ENCODE results near the gene SLC19A2.
"Not testable (repeated sequence)": the region's sequence is repeated elsewhere in the genome, so short reads cannot be mapped to it uniquely, and the experiment has no call there.

Gene SLC19A2

DNA sequence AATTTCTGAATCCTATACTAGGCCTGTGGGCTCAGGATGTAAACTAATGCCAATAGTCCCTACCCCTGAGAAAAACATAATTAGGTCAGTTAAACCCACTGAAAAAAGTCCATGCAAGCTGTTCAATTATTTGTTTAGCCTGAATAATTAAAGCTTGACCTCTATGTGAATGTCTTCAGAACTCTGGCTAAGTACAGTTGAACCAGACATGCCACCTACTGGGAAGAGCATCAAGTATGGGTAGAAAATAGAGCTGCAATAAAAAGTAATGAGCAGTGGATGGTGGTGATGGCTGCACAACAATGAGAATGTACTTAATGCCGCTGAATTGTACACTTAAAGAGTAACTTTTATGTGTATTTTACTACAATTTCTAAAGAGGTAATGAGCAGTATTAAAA lies 23.6 kb upstream of the SLC19A2 start:
- DNase-seq (ENCODE audit: low read depth) = no peak

DNA sequence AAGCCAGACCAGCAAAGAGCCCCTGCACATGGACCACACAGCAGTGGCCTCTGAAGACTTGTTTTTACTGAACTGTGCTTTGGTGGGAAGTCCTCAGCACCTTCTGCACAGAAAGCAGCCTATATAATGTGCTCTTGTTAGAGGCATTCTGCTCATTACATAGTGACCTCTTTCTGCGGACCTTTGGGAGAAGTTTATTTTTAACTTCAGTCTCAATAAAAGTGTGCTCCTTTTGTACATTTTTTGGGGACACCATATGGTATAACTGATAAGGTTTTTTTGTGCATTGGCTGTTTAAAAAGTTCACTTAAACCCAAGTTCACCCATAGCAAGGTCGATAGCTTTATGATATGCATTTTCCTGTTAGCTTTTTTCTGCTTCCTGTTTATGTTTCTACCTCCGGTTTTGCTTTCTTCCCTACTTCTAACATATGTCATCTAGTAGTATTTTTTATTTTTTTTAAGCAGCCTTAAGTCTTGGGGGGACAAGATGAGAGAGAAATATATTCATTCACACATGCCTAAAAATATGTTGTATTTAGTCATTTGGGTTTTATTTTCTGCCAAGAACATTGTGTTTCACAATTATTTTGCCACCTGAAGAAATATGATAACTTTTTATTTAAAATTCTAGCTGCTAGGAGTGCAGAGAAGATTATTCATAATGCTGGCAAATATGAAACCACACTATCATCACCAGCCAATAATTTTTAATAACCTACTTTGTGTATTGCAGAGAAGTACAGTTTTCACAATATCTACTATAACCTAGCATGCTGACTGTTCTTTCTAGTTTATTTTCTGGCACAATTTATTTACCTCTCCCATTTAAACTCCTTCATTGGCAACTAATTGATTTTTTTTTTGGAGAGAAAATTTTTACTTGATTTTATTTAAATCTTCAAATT lies 22.9 kb upstream of the SLC19A2 start:
- no peak for DNase-seq (ENCODE audit: low read depth)

DNA sequence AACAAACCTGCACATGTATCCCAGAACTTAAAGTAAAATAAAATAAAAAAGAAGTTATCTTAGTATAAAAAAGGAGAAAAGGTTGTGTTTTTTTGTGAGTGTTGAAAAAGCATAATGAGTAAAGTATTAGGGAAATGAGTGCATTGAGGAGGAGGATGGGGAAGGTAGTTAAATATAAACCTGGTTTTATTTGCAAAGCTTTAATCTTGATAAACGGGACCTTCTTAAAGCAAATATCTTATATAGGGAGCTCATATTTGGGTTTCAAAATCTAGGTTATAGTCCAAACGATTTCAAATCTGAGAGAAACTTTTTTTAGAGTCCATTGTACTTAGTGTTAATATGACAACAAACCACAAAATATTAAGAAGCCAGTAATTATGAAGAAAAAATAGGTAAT lies 21.7 kb upstream of the SLC19A2 start:
- no peak for DNase-seq (ENCODE audit: low read depth)

DNA sequence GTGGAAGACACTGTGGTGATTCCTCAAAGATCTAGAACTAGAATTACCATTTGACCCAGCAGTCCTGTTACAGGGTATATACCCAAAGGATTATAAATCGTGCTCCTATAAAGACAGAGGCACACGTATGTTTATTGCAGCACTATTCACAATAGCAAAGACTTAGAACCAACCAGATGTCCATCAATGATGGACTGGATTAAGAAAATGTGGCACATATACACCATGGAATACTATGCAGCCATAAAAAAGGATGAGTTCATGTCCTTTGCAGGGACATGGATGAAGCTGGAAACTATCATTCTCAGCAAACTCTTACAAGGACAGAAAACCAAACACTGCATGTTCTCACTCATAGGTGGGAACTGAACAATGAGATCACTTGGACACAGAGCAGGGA lies 17.9 kb upstream of the SLC19A2 start:
- DNase-seq (ENCODE audit: low read depth) = not testable (repeated sequence)

DNA sequence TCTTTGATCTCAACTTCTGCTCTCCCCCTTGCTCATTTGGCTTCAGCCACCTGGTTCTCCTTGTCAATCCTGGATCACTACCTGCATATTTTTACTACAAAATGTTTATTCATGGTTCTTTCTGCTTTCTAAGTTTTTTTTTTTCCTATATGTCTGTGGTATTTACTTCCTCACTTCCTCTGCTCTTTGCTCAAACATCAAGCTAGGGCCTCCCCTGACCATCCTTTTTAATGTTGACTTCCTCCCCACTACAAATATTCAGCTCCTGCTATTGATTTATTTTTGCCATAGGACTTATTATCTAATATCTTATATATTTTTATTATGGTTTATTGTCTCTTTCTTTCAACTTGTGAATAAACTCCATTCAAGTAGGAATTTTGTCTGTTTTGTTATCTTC lies 14.1 kb upstream of the SLC19A2 start:
- no peak for DNase-seq (ENCODE audit: low read depth)

DNA sequence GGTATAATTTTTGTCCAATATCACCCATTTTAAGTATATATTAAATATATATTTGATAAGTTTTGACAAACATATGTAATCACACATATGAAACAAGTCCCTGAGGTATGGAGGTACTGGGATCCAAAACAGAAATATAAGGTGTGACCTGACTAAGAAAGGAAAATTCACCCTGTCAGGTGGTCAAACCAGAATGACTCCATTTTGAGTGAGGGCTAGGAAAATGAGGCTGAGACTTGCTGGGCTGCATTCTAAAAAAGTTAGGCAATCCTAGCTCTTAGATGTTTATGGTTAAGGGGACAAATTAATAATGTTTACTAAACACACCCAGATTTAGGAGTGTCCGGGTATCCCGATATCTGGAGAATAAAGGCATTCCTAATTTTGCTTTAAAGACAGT lies 11.6 kb upstream of the SLC19A2 start:
- DNase-seq (ENCODE audit: low read depth) = no peak

DNA sequence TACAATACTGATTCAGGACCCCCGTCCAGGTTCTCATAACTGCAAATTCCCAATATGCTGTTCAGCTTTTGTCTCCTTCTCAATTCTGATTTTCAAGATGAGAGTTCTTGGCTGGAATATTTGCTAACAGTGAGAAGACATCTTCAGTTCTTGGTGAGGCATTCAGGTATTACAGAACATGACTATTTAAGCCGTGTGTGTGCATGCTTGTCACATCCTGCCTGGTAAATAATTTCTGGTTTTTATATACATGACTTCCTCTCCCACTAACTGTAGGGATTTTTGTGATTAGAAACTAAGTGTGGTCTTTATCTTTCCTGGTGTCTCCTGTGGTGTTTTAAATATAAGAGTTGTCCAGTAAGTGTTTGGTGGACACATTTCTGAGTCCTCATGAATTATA lies 10.2 kb upstream of the SLC19A2 start:
- DNase-seq (ENCODE audit: low read depth) = no peak

DNA sequence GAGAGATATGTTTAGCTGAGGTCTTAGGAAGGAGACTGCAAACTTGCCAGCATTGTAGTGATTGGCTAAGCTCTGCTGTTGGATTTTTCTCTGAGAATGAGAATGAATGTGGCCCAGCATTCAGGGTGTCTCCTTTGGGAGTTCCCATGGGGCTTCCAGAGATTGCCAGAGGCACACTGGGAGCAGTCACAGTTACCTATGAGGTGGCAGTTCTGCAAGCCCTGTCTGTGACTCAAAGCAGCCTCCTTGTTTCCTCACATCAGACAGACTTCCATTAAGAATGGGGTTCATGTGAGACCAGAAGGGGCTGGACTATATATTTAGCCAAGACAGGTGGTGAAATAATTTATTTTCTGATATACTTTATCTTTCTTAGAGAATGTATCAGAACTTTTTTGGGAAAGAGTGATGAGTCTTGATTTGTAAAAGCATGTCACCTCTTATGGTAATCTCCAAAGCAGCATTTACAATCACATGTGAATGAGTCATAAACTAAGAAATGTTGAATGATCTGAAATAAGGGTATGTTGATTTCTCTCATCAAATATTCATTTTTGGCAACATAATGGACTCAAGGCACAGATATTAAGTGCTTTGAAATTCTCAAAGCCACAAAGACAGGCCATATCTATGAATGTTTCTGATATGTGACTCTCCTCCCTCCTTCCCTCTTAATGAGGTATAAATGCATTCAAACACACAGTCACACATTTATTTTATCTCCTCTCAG lies 9.5 kb upstream of the SLC19A2 start:
- DNase-seq (ENCODE audit: low read depth) = no peak

DNA sequence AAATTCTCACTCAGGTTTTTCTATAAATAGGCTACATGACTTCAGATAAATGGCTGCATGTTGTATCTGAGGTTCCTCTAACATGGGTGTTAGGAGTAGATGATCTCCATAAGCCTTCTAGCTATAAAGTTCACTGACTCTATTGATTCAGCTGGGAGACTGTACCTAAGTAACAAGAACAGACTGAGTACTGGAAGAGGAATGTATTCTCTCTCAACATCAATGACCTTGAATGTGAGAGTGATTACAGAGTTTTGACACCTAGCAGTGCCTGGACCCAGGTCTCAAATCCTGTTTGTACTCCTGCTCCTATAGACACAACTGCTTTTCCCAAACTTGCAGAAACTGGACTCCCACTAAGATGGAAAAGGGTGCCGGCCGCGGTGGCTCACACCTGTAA lies 8.6 kb upstream of the SLC19A2 start:
- DNase-seq (ENCODE audit: low read depth) = no peak

DNA sequence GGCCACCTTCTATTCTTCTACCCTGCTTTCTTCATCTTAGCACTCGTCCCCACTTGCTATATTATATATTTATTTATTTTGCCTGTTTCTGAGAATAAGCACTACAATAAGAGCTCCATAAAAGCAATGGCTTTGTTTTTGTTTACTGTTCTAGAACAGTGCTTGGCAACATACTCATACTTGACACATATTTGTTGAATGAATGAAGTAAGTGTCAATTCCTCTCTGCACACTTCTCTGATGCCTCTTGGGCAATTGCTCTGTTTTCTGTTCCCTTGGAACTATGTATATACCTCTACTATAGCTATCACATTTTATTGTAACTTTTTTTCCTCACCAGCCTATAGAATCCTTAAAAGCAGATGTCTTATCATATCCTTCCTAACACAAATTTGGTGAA lies 7.5 kb upstream of the SLC19A2 start:
- no peak for DNase-seq (ENCODE audit: low read depth)

DNA sequence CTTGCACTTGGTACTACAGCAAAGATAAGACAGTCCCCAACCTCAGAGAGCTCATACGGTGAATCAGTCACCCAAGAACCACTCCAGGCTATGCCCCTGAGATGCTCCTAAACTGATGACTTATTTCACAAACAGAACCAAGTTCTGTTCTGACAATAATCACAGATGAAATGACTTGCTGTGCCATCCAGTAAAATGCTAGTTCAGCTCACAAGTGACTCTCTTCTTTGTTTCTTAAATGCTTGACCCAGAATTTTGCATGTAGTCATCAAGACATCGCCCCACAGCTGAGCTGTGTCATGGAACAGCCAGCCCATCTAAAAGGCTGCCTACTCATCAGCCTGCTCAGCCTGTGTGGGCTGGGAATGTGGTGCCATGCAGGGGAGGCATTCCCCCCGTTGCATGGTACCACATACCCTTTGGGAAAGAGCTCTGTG lies 6.1 kb upstream of the SLC19A2 start:
- DNase-seq (ENCODE audit: low read depth) = no peak

DNA sequence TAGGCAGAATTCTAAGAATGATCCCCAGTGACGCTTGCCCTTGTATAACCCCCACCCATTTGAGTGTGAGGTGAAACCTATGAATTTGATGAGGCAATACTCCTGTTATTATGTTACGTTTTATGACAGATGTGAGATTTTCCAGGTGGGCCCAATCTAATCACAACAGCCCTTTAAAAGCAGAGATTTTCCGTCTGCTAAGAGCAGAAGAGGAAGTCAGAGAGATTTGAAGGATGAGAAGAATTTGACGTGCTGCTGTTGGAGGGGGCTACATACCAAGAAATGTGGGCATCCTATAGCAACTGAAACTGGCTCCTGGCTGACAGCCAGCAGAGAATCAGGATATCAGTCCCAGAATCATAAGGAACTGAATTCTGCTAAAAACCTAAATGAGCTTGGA lies 2.4 kb upstream of the SLC19A2 start:
- no peak for DNase-seq (ENCODE audit: low read depth)

DNA sequence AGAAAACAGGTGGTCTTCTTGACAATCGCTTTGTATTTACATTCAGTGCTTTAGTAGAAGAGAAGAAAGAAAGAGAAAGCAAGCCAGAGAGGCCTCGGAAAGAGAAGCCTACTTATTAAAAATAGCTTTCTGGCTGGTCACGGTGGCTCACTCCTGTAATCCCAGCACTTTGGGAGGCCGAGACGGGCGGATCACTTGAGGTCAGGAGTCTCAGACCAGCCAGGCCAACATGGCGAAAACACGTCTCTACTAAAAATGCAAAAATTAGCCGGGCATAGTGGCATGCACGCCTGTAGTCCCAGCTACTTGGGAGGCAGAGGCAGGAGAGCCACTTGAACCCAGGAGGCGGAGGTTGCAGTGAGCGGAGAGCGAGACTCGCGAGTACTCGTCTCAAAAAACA lies 1.8 kb upstream of the SLC19A2 start:
- DNase-seq (ENCODE audit: low read depth) = no peak

DNA sequence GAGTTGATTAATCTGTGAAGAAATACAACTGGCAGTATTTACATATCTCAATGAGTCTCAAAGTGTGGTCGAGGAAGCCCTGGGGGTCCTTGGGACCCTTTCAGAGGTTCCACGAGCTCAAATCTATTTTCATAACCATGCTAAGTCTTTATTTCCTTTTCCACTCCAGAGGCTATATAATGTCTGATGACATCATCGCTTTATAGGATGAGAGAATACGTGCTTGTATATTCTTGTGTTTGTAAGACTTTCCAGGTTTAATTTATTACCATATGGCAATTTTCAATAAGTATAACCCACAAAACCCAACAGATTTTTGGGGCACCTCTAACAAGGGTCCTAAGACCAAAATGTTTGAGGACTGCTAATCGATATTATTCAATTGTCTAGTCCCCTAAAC lies 1.4 kb upstream of the SLC19A2 start:
- DNase-seq (ENCODE audit: low read depth) = no peak

DNA sequence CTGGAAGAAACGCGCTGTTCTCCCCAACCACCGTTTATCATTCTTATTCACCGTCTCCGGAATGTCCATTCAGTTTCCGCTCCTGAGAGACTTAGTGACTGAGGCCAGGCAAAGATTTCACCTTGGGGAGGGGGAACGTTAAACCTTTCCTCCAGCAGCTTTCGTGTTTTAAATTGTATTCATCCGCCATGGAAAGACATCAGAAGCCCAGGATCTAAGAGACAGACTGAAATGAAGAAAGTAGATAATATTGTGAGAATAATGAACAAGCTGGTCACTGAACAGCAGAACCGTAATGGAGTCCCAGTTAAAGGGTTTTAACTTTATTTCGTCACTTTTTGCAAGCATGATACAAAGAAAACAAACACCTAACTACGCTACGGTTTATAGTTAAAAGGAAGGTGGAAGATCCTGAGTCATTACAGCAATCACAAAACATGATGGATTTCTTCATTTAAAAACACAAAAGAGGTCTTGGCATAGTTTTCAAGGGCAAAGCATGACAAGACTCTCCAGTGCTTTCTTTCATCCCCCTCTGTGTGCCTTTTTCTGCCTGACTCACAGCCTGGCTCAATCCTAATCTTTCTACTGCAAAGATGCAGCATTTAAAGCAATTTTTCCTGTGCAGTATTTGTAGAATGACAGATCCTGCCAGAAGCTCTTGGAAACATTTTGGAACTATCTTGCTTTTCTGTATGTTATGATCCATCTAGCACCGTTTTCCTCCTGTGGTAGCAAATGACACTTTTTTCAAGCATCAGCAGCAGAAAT lies 722 bp upstream of the SLC19A2 start:
- DNase-seq (ENCODE audit: low read depth) = no peak

DNA sequence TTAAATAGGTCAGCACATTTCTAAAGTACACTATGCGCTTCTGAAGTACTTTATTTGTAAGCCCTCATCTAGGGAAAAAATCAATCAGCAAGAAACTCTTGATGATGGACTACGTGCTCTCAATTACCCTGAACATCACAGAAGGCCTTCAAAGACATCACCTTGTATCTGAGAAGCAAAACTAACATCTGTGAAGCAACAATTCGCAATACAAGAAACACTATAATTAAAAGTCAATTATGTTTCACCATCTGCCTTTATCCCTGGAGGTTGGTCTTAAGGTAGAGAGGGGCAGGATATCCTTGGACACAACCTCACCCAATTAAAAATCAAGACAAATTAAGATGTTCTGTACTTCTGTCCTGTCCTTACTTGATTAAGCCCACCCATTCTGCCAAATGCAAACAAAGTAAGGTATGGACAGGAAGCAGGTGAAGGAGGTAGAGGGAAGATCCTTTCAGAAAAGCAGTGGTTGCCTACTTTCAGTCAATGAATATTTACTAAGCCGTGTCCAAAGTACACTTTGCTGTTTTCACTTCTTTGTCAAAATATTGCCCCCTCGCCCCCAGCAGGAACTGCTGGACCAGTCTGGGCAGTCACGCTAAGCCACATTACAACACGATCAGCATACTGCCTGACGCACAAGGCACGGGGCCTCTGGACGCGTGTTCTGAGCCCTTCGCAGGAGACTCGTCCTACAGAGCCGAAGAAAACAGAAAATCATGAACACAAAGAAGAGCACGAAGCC lies 887 bp downstream of the SLC19A2 start:
- no peak for DNase-seq (ENCODE audit: low read depth)

DNA sequence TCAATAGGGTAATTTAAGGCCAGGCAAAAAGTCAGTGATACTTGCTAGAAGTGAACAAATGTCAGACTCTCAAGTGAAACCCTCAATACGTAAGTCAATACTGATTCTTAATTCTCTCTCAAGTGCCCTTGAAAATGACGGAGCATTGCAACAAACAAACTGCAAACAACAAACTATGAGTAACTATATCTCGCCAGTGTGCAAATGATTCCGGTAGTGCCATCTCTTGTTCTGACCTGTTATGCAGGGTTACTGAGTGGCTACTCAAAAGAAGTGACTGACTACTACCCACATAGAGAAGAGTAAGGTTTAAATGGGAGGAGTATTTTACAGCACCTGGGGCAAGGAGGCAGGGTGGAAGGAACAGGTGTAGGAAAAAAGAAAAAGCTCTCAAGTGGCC lies 1.6 kb downstream of the SLC19A2 start:
- DNase-seq (ENCODE audit: low read depth) = no peak

DNA sequence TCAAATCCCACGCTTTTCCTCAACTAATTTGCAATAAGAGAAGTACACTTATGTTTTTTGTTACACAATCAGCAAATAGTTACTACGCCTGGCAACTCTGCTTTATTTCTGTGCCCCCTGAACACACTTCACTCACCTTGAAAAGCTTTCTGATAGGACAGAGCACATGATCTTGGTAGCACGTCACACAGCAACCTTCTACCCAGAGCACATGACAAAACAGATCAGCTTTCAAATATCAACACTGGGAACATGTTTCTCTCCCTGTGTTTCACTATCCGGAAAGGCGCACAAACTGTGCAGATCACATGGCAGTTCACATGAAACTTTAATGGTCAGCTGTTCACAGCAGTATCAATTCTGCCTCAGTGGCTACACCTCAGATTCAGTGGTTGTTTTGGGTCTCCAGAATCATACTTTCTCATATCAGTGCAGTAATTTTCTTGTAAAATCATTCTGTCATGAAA lies 2.2 kb downstream of the SLC19A2 start:
- DNase-seq (ENCODE audit: low read depth) = no peak

DNA sequence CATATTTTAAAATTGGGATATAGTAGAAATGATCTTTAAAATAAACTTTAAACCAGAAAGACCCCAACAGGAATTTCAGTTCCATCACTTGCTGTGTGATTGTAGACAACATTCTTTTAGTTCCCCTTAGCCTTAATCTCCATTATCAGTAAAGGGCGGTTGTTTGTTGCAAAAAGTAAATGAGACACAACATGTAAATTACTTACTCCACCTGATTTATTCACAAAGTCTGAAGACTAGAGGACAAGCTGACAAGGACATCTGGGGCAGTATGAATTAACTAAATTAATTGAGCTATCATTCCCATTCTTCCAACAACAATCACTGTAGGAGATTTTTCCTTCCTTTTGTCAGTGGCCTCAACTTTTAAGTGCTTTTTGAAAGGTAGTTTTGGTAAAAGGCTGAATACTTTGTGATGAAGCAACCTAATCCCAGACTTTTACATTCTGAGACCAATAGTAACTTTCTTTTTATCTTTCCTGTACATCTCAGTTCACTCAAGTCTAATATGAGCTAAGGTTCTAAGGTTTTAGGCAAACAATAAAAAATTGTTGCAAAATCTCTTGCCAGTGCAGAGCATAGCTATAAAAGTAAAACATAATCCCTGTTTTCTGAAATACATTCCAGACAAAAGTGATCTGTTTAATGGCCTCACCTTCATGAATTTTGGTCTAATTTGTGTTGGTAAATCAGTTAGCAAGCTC lies 6.2 kb downstream of the SLC19A2 start:
- DNase-seq (ENCODE audit: low read depth) = no peak

DNA sequence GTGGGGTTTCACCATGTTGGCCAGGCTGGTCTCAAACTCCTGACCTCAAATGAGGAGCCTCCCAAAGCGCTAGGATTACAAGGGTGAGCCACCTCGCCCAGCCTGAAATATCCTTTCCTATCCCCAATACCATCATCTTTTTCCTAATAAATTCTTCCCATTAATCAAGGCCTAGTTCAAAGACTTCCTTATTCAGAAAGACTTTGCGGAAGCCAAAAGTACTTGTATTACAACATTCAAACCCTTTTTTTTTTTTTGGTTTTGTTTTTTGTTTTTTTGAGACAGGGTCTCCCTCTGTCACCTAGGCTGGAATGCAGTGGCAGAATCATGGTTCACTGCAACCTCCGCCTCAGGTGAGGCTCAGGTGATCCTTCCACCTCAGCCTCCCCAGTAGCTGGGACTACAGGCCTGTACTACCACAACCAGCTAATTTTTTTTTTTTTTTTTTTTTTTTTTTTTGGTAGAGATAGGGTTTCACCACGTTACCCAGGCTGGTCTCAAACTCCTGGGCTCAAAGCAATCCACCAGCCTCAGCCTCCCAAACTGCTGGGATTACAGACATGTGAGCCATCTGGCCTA lies 7.6 kb downstream of the SLC19A2 start:
- no peak for DNase-seq (ENCODE audit: low read depth)

All from activated T-helper 9 cell treated with anti-CD3 and anti-CD28 coated beads, Interleukin-2, amount 50 U/mL, for 16 hours (primary cell).